Astrocyte (in vitro differentiated cells and primary cell): Measurements from ENCODE around the gene SUPV3L1. TPM values are rescaled to one million over a fixed set of nuclear protein-coding genes. Genes with fewer than 3 reads are reported as not detected.

Experiments
- DNase-seq: peaks from one replicate; pipeline ENCODE4 v3.0.0-alpha.2; 2010; ENCODE audit warnings: low read depth
- FAIRE-seq: peaks from 2 replicates; lab custom pipeline; 2011; peaks lifted over from hg19 to GRCh38; lab: Jason Lieb, UNC
- H2AFZ ChIP-seq: 2 replicates; pipeline ENCODE4 v1.6.0; 2012; ENCODE audit warnings: low read depth, low read length, inconsistent platforms
- H3K27ac ChIP-seq: 2 replicates; pipeline ENCODE4 v1.5.1; 2011; ENCODE audit warnings: low read depth, low read length, inconsistent platforms
- H3K27me3 ChIP-seq: 2 replicates; pipeline ENCODE4 v1.6.0; 2011; ENCODE audit warnings: low read length, inconsistent platforms; ENCODE audit not compliant: insufficient read depth
- H3K36me3 ChIP-seq: 2 replicates; pipeline ENCODE4 v1.5.1; 2011; ENCODE audit warnings: low read length, inconsistent platforms; ENCODE audit not compliant: insufficient read depth
- H3K4me1 ChIP-seq: 2 replicates; pipeline ENCODE4 v1.5.1; 2011; ENCODE audit warnings: low read length, inconsistent platforms; ENCODE audit not compliant: insufficient read depth
- H3K4me2 ChIP-seq: 2 replicates; pipeline ENCODE4 v1.6.0; 2012; ENCODE audit warnings: low read length, inconsistent platforms
- H3K4me3 ChIP-seq: 2 replicates; pipeline ENCODE4 v1.5.1; 2011; ENCODE audit warnings: low read depth, mild to moderate bottlenecking, low read length, inconsistent platforms; ENCODE audit not compliant: insufficient read depth
- H3K79me2 ChIP-seq: 2 replicates; pipeline ENCODE4 v1.6.0; 2012; ENCODE audit warnings: mild to moderate bottlenecking, low read length, inconsistent platforms; ENCODE audit not compliant: insufficient read depth
- H3K9ac ChIP-seq: 2 replicates; pipeline ENCODE4 v1.6.0; 2012; ENCODE audit warnings: mild to moderate bottlenecking, low read length, inconsistent platforms
- H3K9me3 ChIP-seq: 2 replicates; pipeline ENCODE4 v1.5.1; 2012; ENCODE audit warnings: low read depth, mild to moderate bottlenecking, low read length, inconsistent platforms; ENCODE audit not compliant: insufficient read depth
- H4K20me1 ChIP-seq: 2 replicates; pipeline ENCODE4 v1.6.0; 2012; ENCODE audit warnings: low read length, inconsistent platforms; ENCODE audit not compliant: insufficient read depth
- H3K27ac Mint-ChIP-seq: one replicate; pipeline ENCODE4 v1.8.0; 2021; ENCODE audit warnings: mild to moderate bottlenecking, mixed read lengths; ENCODE audit not compliant: unreplicated experiment
- H3K27me3 Mint-ChIP-seq: one replicate; pipeline ENCODE4 v1.8.0; 2021; ENCODE audit warnings: low read depth, mixed read lengths; ENCODE audit not compliant: unreplicated experiment
- H3K36me3 Mint-ChIP-seq: one replicate; pipeline ENCODE4 v1.8.0; 2021; ENCODE audit warnings: low read depth, mixed read lengths; ENCODE audit not compliant: unreplicated experiment
- H3K4me1 Mint-ChIP-seq: one replicate; pipeline ENCODE4 v1.8.0; 2021; ENCODE audit warnings: low read depth, mixed read lengths; ENCODE audit not compliant: unreplicated experiment
- H3K4me3 Mint-ChIP-seq: one replicate; pipeline ENCODE4 v1.8.0; 2021; ENCODE audit warnings: mild to moderate bottlenecking, moderate library complexity, mixed read lengths; ENCODE audit not compliant: unreplicated experiment
- H3K9me3 Mint-ChIP-seq: one replicate; pipeline ENCODE4 v1.8.0; 2021; ENCODE audit warnings: mild to moderate bottlenecking, mixed read lengths; ENCODE audit not compliant: unreplicated experiment
- CTCF ChIP-seq: IDR thresholded peaks from 2 replicates; pipeline ENCODE4 v1.5.1; 2011; ENCODE audit warnings: low read depth, mild to moderate bottlenecking, inconsistent platforms, low read length, moderate library complexity; ENCODE audit not compliant: insufficient read depth
- EZH2 ChIP-seq: IDR thresholded peaks from 2 replicates; pipeline ENCODE4 v1.6.1; 2012; ENCODE audit warnings: mild to moderate bottlenecking, low read length, inconsistent platforms; ENCODE audit not compliant: insufficient read depth
- total RNA-seq: library from RNA; stranded (reverse); gene quantifications from 2 replicates; pipeline ENCODE4 v1.2.1, GENCODE V29; 2021

Gene SUPV3L1
- total RNA-seq, 1 donor from 2014 or later, result 34.4 TPM

- no peak overlapping the region for H2AFZ ChIP-seq
- H3K79me2 ChIP-seq, result peaks cover 75% of the 10 kb centered on the region
- TF ChIP-seq EZH2 (no peak), CTCF (no peak)
- H3K27ac ChIP-seq, result no peak overlapping the region
- no peaks in the 10 kb centered on the region for H3K27me3 Mint-ChIP-seq
- no peak overlapping the region for H3K27ac Mint-ChIP-seq
- no peaks in the 10 kb centered on the region for H3K4me1 Mint-ChIP-seq
- no peak overlapping the region for H3K9ac ChIP-seq
- no peaks in the 10 kb centered on the region for H3K9me3 Mint-ChIP-seq
- H3K4me2 ChIP-seq, result no peak overlapping the region
- no peaks in the 10 kb centered on the region for H3K27me3 ChIP-seq
- H3K9me3 ChIP-seq, result no peaks in the 10 kb centered on the region
- peaks cover 36% of the 10 kb centered on the region for H4K20me1 ChIP-seq
- FAIRE-seq (no peak), DNase-seq (no peak)
- no peak overlapping the region for H3K4me3 Mint-ChIP-seq
- H3K4me1 ChIP-seq, result no peaks in the 10 kb centered on the region
- H3K36me3 Mint-ChIP-seq, result peaks cover 2% of the 10 kb centered on the region
- H3K4me3 ChIP-seq, result no peak overlapping the region
- H3K36me3 ChIP-seq, result no peaks in the 10 kb centered on the region
Measured at GRCh38 chr10:69145329-69145728, 34.7 kb upstream of the SUPV3L1 start.

- H4K20me1 ChIP-seq, result peaks cover 31% of the 10 kb centered on the region
- no peak for FAIRE-seq
Measured at GRCh38 chr10:69145864-69146263, 34.2 kb upstream of the SUPV3L1 start.

More at GRCh38 chr10:69145864-69146263, 34.2 kb upstream of the SUPV3L1 start:
- no peak for DNase-seq
- Histone ChIP-seq H2AFZ (no peak overlapping the region), H3K4me1 (no peaks in the 10 kb centered on the region), H3K27me3 (no peaks in the 10 kb centered on the region), H3K79me2 (peaks cover 70% of the 10 kb centered on the region), H3K4me2 (no peak overlapping the region), H3K4me3 (no peak overlapping the region), H3K9ac (no peak overlapping the region), H3K27ac (no peak overlapping the region), H3K36me3 (no peaks in the 10 kb centered on the region), H3K9me3 (no peaks in the 10 kb centered on the region)
- Mint-ChIP-seq H3K9me3 (no peaks in the 10 kb centered on the region), H3K4me1 (no peaks in the 10 kb centered on the region), H3K27me3 (no peaks in the 10 kb centered on the region), H3K4me3 (no peak overlapping the region), H3K36me3 (peaks cover 2% of the 10 kb centered on the region), H3K27ac (no peak overlapping the region)
- TF ChIP-seq CTCF (no peak), EZH2 (no peak)
